Common myeloid progenitor, CD34-positive (primary cell): ENCODE data around the gene PAPOLA. TPM values are rescaled to one million over a fixed set of nuclear protein-coding genes. Genes with fewer than 3 reads are reported as not detected.

ENCODE experiments used
- CTCF ChIA-PET: fragments of 350-600 bp; sonication (Branson Sonifier 250); formaldehyde crosslinking; loops from one replicate; lab custom pipeline; 2021; ENCODE audit warnings: antibody characterized with exemption; lab: Charles Lee
- POLR2A ChIA-PET: fragments of 350-600 bp; sonication (Branson Sonifier 250); formaldehyde crosslinking; loops from one replicate; lab custom pipeline; 2021; ENCODE audit warnings: antibody characterized with exemption; lab: Charles Lee
- DNase-seq, 3 donors: peaks; one replicate each; pipeline versions ENCODE4 v3.0.0 to v3.0.0-alpha.2; 2013
- H3K27ac ChIP-seq, 2 experiments: 1 replicate in 1 of 2; 2 replicates in 1 of 2; pipeline ENCODE4 v1.7.0; 2013; ENCODE audit warnings: inconsistent platforms in 2 of 2, low read length in 2 of 2, mild to moderate bottlenecking in 2 of 2, low read depth in 1 of 2, moderate library complexity in 1 of 2; ENCODE audit not compliant: severe bottlenecking in 2 of 2, insufficient read depth in 1 of 2, poor library complexity in 1 of 2
- H3K27me3 ChIP-seq, 5 experiments: replicated peaks in 2 of 5; 1 replicate in 3 of 5; 2 replicates in 2 of 5; pipeline versions ENCODE4 v1.6.1 to v1.7.0; 2013; ENCODE audit warnings: low read length in 4 of 5, mild to moderate bottlenecking in 2 of 5, moderate library complexity in 2 of 5, inconsistent platforms in 1 of 5; ENCODE audit not compliant: insufficient read depth in 5 of 5, control insufficient read depth in 4 of 5
- H3K36me3 ChIP-seq, 4 experiments: 1 replicate in 2 of 4; 2 replicates in 2 of 4; pipeline versions ENCODE4 v1.6.1 to v1.7.0; 2013; ENCODE audit warnings: low read length in 3 of 4, control low read depth in 1 of 4, mild to moderate bottlenecking in 1 of 4; ENCODE audit not compliant: control insufficient read depth in 4 of 4, insufficient read depth in 4 of 4
- H3K4me1 ChIP-seq, 4 experiments: 1 replicate in 3 of 4; 2 replicates in 1 of 4; pipeline versions ENCODE4 v1.6.1 to v1.7.1; 2013; ENCODE audit warnings: low read length in 3 of 4, mild to moderate bottlenecking in 3 of 4, control low read depth in 1 of 4, inconsistent platforms in 1 of 4, moderate library complexity in 1 of 4; ENCODE audit not compliant: control insufficient read depth in 4 of 4, insufficient read depth in 4 of 4; ENCODE audit errors: control extremely low read depth in 1 of 4
- H3K4me3 ChIP-seq, 7 experiments: 1 replicate in 4 of 7; 2 replicates in 3 of 7; pipeline versions ENCODE4 v1.5.1 to v1.7.0; 2013; ENCODE audit warnings: mild to moderate bottlenecking in 7 of 7, low read length in 6 of 7, moderate library complexity in 6 of 7, inconsistent platforms in 2 of 7, low read depth in 2 of 7, control low read depth in 1 of 7; ENCODE audit not compliant: insufficient read depth in 4 of 7, control insufficient read depth in 1 of 7; ENCODE audit errors: extremely low read depth in 1 of 7
- H3K9me3 ChIP-seq, 5 experiments: 1 replicate in 4 of 5; 2 replicates in 1 of 5; pipeline versions ENCODE4 v1.6.1 to v1.7.1; 2013; ENCODE audit warnings: low read length in 4 of 5, mild to moderate bottlenecking in 2 of 5, inconsistent platforms in 1 of 5, low read depth in 1 of 5, moderate library complexity in 1 of 5; ENCODE audit not compliant: control insufficient read depth in 4 of 5, insufficient read depth in 2 of 5; ENCODE audit errors: control extremely low read depth in 1 of 5
- WGBS: methylation state at CpG from one replicate; pipeline ENCODE4 v1.1.5; 2013; ENCODE audit not compliant: insufficient coverage; 5-methylcytosine and 5-hydroxymethylcytosine counted together
- polyA plus RNA-seq: library from polyadenylated mRNA; unstranded; fragments of 120-200 nt; gene quantifications from one replicate; pipeline ENCODE4 v1.2.1, GENCODE V29; 2013

Gene PAPOLA
- polyA plus RNA-seq: 162 TPM

DNA sequence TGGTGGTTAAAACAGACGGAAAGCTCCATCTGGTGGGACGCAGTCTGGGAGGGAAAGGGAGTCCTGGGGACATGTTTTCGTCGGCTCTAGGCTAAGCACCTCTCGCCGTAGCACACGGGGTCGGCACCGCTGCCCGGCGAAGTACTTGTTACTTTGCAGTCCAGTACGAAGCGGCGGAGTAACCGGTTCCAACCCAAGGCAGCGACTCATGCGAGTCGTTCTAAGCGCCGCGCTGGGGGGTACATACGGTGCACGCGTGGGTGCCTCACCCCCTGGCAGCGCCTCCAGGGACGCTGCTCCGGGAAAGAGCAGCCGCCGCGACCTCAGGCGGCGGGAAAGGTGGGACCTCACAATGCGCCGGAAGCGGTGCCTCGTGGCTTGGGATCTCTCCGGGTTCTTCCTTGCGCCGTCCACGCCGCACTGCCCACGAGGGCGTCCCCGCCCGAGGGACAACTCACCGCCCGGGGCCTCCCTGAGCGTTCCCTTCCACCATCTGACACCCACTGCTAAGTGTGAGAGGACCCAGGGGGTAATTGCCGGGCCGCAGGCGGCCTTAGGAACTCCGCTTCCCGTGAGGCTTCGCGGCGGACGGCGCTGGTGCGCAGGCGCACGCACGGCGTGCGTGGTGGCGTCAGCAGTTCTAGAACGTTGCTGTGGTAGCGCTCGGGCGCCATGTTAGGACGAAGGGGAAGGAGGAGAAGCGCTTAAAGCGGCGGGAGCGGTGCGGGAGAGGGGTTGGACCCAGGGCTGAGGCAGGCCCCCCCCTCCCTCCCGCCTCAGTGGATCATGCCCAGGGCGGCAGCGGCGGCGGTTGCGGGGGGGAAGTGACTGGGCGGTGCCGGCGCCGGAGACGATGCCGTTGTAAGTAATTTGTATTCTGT lies at the start of gene PAPOLA:
TSS of gene PAPOLA (plus strand) at position 643 of the 881 bp plus-strand sequence. CDS start at position 854, 211 bp downstream.
- ChIA-PET CTCF (no interaction called here), POLR2A (interaction anchor here (0.6 kb wide), 1 partner anchor 12 kb away, joined by 3 read pairs; no protein-coding TSS in a partner anchor)
- peaks cover 22 to 36% (median 34%) of the 10 kb centered on the region in 4 experiments for H3K4me1 ChIP-seq
- H3K27me3 ChIP-seq: no peaks in the 10 kb centered on the region
- peak within 1 kb of the TSS; percentile 90 to 96 for H3K27ac ChIP-seq
- H3K4me3 ChIP-seq: peak within 1 kb of the TSS; percentile 87 to 99 (median 99)
- WGBS: 0% methylated on average over 61 of the region's 87 CpGs
- peak; percentile 97 to 99 (median 98) for DNase-seq
- H3K36me3 ChIP-seq: peaks cover 0 to 8% (median 3%) of the 10 kb centered on the region in 4 experiments
- H3K9me3 ChIP-seq: peaks cover 0 to 1% (median 0%) of the 10 kb centered on the region in 5 experiments

DNA sequence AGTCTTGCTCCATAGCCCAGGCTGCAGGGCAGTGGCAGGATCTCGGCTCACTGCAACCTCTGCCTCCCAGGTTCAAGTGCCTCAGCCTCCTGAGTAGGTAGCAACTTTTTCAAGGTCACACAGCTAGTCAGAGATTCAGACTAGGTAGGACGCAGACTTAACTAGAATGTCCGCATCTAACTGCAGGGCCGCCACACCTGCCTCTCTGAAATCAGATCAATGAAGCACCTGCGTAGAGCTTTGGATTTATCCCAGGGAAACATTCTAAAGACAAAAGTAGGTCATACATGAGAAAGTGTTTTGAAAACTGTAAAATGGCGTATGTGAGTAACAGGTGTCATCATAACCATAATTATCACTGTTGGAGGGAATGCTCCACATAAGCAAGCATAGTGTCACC lies 49.5 kb upstream of the PAPOLA start:
- H3K9me3 ChIP-seq: no peaks in the 10 kb centered on the region
- H3K36me3 ChIP-seq: no peaks in the 10 kb centered on the region
- H3K27me3 ChIP-seq: no peaks in the 10 kb centered on the region
- POLR2A ChIA-PET: no interaction called here
- 100% methylated on average over 4 of the region's 6 CpGs for WGBS
- no peak for DNase-seq
- CTCF ChIA-PET: no interaction called here
- H3K4me3 ChIP-seq: no peak overlapping the region
- H3K4me1 ChIP-seq: no peaks in the 10 kb centered on the region
- H3K27ac ChIP-seq: no peak overlapping the region

DNA sequence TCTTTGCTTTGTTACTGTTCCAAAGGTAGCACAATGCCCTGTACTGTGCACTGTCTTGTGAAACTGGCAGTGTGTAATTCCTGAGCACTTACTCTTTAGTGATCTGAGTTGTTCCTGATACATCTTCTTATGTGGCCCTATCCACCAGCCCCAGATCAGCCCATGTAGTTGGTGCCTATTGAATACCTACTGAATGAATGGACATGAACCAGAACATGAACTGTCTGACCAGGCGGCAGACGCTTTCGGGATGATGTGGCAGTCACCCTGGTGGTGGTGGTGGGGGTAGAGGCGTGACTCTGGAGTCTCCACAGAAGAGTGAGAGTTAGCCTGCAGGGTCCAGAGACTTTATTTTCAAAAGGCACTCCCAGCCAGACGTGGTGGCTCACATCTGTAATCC lies 46.6 kb upstream of the PAPOLA start:
- H3K4me3 ChIP-seq: no peak overlapping the region
- WGBS: 100% methylated on average over 5 of the region's 5 CpGs
- H3K9me3 ChIP-seq: no peaks in the 10 kb centered on the region
- H3K36me3 ChIP-seq: no peaks in the 10 kb centered on the region
- CTCF ChIA-PET: no interaction called here
- no peaks in the 10 kb centered on the region for H3K4me1 ChIP-seq
- POLR2A ChIA-PET: no interaction called here
- peaks cover 0 to 2% (median 0%) of the 10 kb centered on the region in 5 experiments for H3K27me3 ChIP-seq
- no peak for DNase-seq
- H3K27ac ChIP-seq: no peak overlapping the region

DNA sequence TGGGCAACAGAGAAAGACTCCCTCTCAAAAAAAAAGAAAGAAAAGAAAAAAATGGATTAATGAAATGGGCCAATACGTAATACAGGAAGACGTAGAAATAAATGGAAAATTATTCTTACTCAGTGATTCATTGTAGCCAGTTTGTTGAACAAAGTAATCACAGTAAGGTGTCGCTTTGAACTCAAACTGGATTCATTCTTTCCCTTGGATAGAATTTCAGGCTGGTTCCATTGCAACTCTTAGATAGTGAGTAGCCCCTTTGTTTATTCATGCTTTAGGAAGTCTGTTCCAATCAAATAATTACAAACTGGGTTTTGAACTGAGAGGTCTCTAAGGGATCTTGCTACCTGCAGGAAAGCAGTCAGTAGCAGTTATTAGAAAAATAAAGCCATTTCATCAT lies 42.3 kb upstream of the PAPOLA start:
- Histone ChIP-seq H3K36me3 (no peaks in the 10 kb centered on the region), H3K27me3 (peaks cover 0 to 3% (median 0%) of the 10 kb centered on the region in 5 experiments), H3K9me3 (no peaks in the 10 kb centered on the region), H3K4me1 (peaks cover 0 to 6% (median 0%) of the 10 kb centered on the region in 4 experiments), H3K4me3 (no peak overlapping the region), H3K27ac (no peak overlapping the region)
- CTCF ChIA-PET: no interaction called here
- POLR2A ChIA-PET: no interaction called here
- DNase-seq: no peak
- 100% methylated on average over 1 of the region's 3 CpGs for WGBS

DNA sequence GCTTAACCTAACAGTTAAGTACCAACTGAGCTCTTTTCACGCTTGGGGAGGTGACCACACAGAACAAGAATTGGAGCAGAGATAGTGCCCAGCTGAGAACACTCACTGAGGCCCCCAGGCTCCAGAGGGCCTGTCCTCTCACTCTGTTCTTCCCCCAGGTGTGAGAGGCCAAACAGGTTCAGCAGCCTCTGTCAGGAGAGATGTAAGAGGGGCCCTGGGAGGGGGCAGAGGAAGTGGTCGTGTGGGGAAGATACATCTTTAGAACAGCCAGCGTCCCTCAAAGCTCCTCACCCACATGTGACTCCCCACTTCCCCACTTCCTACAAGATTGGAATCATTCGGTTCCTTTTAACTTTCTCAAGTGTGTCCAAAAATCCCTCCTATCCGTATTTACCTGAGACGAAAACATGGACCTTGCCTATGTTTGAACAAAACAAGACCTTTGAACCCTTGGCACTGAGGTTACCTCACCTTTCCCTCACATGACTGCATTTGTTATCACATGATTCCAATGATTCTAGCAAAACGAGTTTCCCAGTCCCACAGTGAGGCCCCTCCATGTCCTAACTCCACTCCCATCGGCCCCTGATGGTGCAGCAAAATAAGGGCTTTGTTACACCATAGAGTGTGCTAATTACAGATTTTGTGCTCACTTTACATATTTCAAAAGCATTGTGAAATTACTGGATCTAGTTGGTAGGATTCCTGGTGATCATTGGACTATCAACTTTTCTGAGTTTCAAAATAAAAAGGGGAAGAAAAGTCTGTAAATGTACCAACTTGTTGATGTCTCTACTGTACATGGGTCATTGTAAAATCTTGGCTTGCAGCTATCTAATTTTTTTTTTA lies 40.0 kb upstream of the PAPOLA start:
- CTCF ChIA-PET: no interaction called here
- no peak for DNase-seq
- Histone ChIP-seq H3K9me3 (no peaks in the 10 kb centered on the region), H3K36me3 (no peaks in the 10 kb centered on the region), H3K27me3 (peaks cover 0 to 3% (median 0%) of the 10 kb centered on the region in 5 experiments), H3K27ac (no peak overlapping the region), H3K4me3 (no peak overlapping the region), H3K4me1 (peaks cover 0 to 6% (median 0%) of the 10 kb centered on the region in 4 experiments)
- POLR2A ChIA-PET: no interaction called here
- WGBS: 93% methylated on average over 5 of the region's 8 CpGs

DNA sequence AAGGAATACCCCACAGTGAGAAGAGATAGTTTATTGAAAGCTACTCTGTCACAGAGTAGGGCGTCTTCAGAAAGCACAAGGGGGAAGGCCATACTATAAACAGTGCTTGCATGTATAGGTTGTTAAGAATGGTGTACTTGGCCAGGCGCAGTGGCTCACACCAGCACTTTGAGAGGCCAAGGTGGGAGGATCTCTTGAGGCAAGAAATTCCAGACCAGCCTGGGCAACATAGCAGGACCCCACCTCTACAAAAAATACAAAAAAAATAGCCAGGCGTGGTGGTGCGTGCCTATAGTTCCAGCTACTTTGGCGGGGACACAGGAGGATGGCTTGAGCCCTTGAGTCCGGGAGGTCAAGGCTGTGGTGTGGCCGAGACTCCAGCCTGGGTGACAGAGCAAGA lies 38.0 kb upstream of the PAPOLA start:
- POLR2A ChIA-PET: no interaction called here
- CTCF ChIA-PET: no interaction called here
- peaks cover 0 to 6% (median 0%) of the 10 kb centered on the region in 4 experiments for H3K4me1 ChIP-seq
- DNase-seq: no peak
- no peak overlapping the region for H3K4me3 ChIP-seq
- WGBS: 98% methylated on average over 6 of the region's 7 CpGs
- H3K27ac ChIP-seq: no peak overlapping the region
- no peaks in the 10 kb centered on the region for H3K9me3 ChIP-seq
- no peaks in the 10 kb centered on the region for H3K36me3 ChIP-seq
- peaks cover 0 to 3% (median 0%) of the 10 kb centered on the region in 5 experiments for H3K27me3 ChIP-seq
